PFSK-1 (cell line): Measurements from ENCODE around the gene RALGPS2.

ENCODE experiments used
- FOXP2 ChIP-seq: optimal IDR thresholded peaks from 2 replicates; pipeline ENCODE3; 2011; ENCODE audit warnings: borderline replicate concordance, control low read depth, inconsistent platforms; ENCODE audit not compliant: insufficient read depth; ENCODE audit errors: extremely low read length, extremely low read depth
- POLR2AphosphoS5 ChIP-seq: IDR thresholded peaks from 2 replicates; pipeline ENCODE4 v1.6.1; 2012; ENCODE audit warnings: low read depth, mild to moderate bottlenecking, control low read depth, low read length, moderate library complexity
- SIN3A ChIP-seq: IDR thresholded peaks from 2 replicates; pipeline ENCODE4 v1.6.1; 2012; ENCODE audit warnings: mild to moderate bottlenecking, low read length, moderate library complexity, borderline replicate concordance; ENCODE audit not compliant: insufficient read depth
- TAF1 ChIP-seq: IDR thresholded peaks from 2 replicates; pipeline ENCODE4 v1.6.1; 2012; ENCODE audit warnings: low read length, control low read depth, borderline replicate concordance; ENCODE audit not compliant: insufficient read depth
- TF ChIP-seq, protein P1 (sequence below), 2 experiments: IDR thresholded peaks; 2 replicates each; pipeline versions ENCODE4 v1.6.1 to v1.8.0; 2011 to 2012; ENCODE audit warnings: low read depth in 2 of 2, low read length in 2 of 2, control low read depth in 1 of 2, inconsistent platforms in 1 of 2, mild to moderate bottlenecking in 1 of 2, moderate library complexity in 1 of 2; ENCODE audit not compliant: insufficient read depth in 1 of 2

Gene RALGPS2

DNA sequence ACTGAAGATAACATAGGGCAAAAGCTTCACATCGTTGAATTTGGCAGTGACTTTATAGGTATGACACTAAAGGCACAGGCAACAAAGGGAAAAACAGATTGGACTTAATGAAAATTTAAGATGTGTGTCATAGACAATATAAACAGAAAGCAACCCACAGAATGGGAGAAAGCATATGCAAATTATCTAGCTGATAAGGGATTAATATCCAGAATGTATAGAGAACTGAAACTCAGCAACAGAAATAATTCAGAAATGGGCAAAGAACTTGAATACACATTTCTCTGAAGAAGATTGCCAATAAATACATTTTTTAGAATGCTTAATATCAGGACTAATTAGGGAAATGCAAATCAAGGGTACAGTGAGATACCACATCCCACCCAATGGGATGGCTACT lies 201.0 kb downstream of the RALGPS2 start:
- TF ChIP-seq TAF1 (no peak), FOXP2 (no peak)

DNA sequence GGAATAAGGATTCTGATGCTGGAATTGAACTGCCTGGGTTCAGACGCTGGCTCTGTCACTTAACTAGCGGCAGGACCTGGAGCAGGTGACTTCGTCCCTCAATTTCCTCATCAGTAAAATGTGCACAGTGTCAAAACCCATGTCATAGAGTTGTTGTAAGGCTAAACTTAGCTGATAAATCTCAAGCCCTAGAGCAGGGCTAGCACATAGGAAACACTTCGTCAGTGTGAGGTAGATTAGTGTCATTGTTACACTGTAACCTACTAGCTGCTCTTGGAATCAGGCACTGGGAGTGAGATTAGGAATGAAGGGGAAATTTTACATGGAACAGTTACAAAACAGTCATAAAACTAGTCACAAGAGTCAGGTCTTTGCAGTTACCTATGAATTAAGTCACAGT lies 202.0 kb downstream of the RALGPS2 start:
- TF ChIP-seq TAF1, result no peak
- TF ChIP-seq, protein P1, sequence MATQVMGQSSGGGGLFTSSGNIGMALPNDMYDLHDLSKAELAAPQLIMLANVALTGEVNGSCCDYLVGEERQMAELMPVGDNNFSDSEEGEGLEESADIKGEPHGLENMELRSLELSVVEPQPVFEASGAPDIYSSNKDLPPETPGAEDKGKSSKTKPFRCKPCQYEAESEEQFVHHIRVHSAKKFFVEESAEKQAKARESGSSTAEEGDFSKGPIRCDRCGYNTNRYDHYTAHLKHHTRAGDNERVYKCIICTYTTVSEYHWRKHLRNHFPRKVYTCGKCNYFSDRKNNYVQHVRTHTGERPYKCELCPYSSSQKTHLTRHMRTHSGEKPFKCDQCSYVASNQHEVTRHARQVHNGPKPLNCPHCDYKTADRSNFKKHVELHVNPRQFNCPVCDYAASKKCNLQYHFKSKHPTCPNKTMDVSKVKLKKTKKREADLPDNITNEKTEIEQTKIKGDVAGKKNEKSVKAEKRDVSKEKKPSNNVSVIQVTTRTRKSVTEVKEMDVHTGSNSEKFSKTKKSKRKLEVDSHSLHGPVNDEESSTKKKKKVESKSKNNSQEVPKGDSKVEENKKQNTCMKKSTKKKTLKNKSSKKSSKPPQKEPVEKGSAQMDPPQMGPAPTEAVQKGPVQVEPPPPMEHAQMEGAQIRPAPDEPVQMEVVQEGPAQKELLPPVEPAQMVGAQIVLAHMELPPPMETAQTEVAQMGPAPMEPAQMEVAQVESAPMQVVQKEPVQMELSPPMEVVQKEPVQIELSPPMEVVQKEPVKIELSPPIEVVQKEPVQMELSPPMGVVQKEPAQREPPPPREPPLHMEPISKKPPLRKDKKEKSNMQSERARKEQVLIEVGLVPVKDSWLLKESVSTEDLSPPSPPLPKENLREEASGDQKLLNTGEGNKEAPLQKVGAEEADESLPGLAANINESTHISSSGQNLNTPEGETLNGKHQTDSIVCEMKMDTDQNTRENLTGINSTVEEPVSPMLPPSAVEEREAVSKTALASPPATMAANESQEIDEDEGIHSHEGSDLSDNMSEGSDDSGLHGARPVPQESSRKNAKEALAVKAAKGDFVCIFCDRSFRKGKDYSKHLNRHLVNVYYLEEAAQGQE (IDR thresholded peaks at IDR 0.05; ENCODE audit: insufficient read depth in 1 of 2, low read depth in 2 of 2, low read length in 2 of 2), result no peak

DNA sequence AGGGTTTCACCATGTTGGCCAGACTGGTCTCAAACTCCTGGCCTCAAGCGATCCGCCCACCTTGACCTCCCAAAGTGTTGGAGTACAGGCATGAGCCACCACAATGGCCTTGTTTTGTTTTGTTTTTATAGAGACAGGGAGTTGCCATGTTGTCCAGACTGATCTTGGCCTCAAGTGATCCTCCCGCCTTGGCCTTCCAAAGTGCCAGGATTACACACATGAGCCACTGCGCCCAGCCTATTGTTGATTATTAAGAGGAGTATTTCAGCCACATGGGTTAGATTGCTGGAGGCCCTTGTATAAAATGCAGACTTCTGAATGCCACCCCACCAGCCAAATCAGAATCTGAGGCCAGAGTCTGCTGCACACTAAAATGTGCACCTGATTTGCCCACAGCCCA lies 203.0 kb downstream of the RALGPS2 start:
- TF ChIP-seq, protein P1 (IDR thresholded peaks at IDR 0.05; ENCODE audit: insufficient read depth in 1 of 2, low read depth in 2 of 2, low read length in 2 of 2), result no peak
- TF ChIP-seq FOXP2 (no peak), SIN3A (no peak), POLR2AphosphoS5 (no peak), TAF1 (no peak)

DNA sequence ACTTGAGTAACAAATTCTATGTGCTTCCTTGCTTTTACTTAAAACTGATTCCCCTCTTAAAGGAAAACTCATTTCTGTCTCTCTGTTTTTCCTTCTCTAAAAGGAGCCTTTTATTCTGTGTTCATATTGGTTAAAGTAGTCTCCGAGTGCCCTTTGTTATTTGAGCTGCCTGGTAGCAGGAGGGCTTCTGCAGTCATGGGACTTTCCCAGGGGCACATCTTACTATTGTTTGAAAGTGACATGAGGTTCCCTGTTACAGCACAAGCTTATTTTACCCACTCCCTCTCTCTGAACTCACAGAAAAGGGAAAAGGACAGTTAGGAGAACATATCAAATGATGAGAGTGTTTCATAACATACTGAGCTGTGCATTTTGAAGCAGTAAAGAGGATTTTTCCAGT lies 203.9 kb downstream of the RALGPS2 start:
- TF ChIP-seq, protein P1 (IDR thresholded peaks at IDR 0.05; ENCODE audit: insufficient read depth in 1 of 2, low read depth in 2 of 2, low read length in 2 of 2), result no peak
- TF ChIP-seq SIN3A (no peak), TAF1 (no peak), POLR2AphosphoS5 (no peak)

DNA sequence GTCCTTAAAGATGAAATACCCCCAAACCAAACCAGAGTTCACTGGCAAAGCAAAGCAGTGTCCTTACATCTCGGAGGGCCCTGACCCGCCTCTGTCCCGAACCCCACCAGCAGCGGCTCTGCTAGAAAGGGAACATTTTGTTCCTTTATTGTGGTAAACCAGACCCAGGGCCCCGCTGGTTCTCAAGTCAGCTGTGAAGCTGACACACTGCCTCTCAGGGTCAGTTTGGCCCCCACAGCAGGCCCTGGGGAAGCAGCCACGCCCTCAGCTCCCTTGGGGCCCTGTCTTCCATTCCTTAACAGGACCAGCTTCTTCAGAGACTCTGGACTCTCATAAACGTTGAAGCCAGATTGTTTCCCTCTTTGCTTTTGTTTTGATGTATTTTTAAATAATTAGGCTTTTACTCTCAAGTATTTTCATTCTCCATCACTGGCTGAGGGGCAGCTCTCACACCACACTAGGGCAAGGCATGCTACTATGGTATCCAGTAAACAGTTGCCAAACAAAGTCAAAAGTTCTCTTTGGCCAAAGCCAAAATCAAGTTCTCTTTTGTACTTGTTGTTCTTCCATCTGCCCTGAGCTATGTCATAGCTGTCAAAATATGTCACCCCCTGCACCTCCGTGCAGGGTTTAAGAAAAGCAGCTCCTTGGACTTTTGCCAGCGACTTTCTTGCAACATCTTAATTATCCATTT lies 207.0 kb downstream of the RALGPS2 start:
- TF ChIP-seq FOXP2 (no peak), SIN3A (no peak), TAF1 (no peak), POLR2AphosphoS5 (no peak)
- TF ChIP-seq, protein P1 (IDR thresholded peaks at IDR 0.05; ENCODE audit: insufficient read depth in 1 of 2, low read depth in 2 of 2, low read length in 2 of 2), result no peak
